ENCODE results near the gene PTPN7. TPM values are rescaled to one million over a fixed set of nuclear protein-coding genes. Genes with fewer than 3 reads are reported as not detected.

Gene PTPN7
- total and polyA plus RNA-seq, 2 of the 13 experiments (the other 11 are each of a cell fraction or from before 2014, with no cell fraction given) = not detected

- TF ChIP-seq FUBP1 (CRISPR knock-in tag; IDR thresholded peaks at IDR 0.05; ENCODE audit: borderline replicate concordance) (no peak), AGO1 (IDR thresholded peaks at IDR 0.05; ENCODE audit: low read depth, low read length, poor library complexity, severe bottlenecking) (no peak), ZMAT3 (CRISPR knock-in tag; conservative IDR thresholded peaks at IDR 0.05) (no peak), SPEN (CRISPR knock-in tag; IDR thresholded peaks at IDR 0.05; ENCODE audit: low read depth) (no peak), ZMYM4 (CRISPR knock-in tag; IDR thresholded peaks at IDR 0.05) (no peak), CHD2 (IDR thresholded peaks at IDR 0.05; ENCODE audit: low read depth, low read length) (no peak), ZNF414 (CRISPR knock-in tag; IDR thresholded peaks at IDR 0.05) (no peak)
These were observed 5.0 kb upstream of the PTPN7 start (continued) for GRCh38 chr1:202165267-202165941.

- POLR2A ChIA-PET = no interaction called here
- CTCF ChIA-PET (ENCODE audit: low intra/inter-chr PET ratio, low total read pairs) = no interaction called here
- H3K4me1 ChIP-seq (ENCODE audit: insufficient read depth, low read length) = peaks cover 25% of the 10 kb centered on the region
- H3K79me2 ChIP-seq (ENCODE audit: insufficient read depth, low read length) = no peaks in the 10 kb centered on the region
- no peaks in the 10 kb centered on the region for H3K36me3 ChIP-seq (replicated peaks in 1 of 2; ENCODE audit: control insufficient read depth in 1 of 2, insufficient read depth in 2 of 2, low read length in 2 of 2)
- H3K4me3 ChIP-seq (replicated peaks in 1 of 3; ENCODE audit: insufficient read depth in 1 of 3, low read depth in 2 of 3, low read length in 3 of 3) = no peak overlapping the region
- peak; percentile 16; the same call in 2 of the 3 replicates for ATAC-seq
- TF ChIP-seq MNT (IDR thresholded peaks at IDR 0.05) (peak; percentile 38; the same call in 1 of the 2 replicates), MEF2D (CRISPR knock-in tag; IDR thresholded peaks at IDR 0.05) (no peak)
- no TSS peak for BruUV-seq (replicated peaks)
- in situ Hi-C loops (cut with HindIII; ENCODE audit: extremely low pct_ligation_motif_present, low pct_unique_long_range_greater_than_20kb) (no loop called here), intact Hi-C loops (cut with micrococcal nuclease; ENCODE audit: unreplicated experiment) (no loop called here)
- H3K27ac ChIP-seq (ENCODE audit: extremely low read length, insufficient read depth, low read length) = no peak overlapping the region
- no peaks in the 10 kb centered on the region for H4K20me1 ChIP-seq (ENCODE audit: insufficient read depth, low read length)
- DNase-seq (ENCODE audit: low spot score) = no peak
- no peak for FAIRE-seq
- no peak overlapping the region for H3K4me2 ChIP-seq (ENCODE audit: low read depth, low read length)
- peaks cover 11 to 69% of the 10 kb centered on the region in 2 experiments for H3K27me3 ChIP-seq (ENCODE audit: control insufficient read depth in 1 of 2, insufficient read depth in 2 of 2, low read length in 2 of 2)
- no peaks in the 10 kb centered on the region for H3K9me3 ChIP-seq (ENCODE audit: low read length)
- H3K9ac ChIP-seq (ENCODE audit: insufficient read depth, low read depth, low read length) = no peak overlapping the region
- 6% methylated on average over 3 of the region's 11 CpGs for WGBS (ENCODE audit: low lambda C conversion rate)
- no peak overlapping the region for H2AFZ ChIP-seq (ENCODE audit: low read length)
These were observed 4.1 kb upstream of the PTPN7 start for GRCh38 chr1:202164271-202165037.
